ENCODE results near the gene NFU1. TPM values are rescaled to one million over a fixed set of nuclear protein-coding genes. Genes with fewer than 3 reads are reported as not detected.
A peak's percentile ranks its signal among the peaks of the same experiment; 100 is the strongest.
"Not testable (repeated sequence)": the region's sequence is repeated elsewhere in the genome, so short reads cannot be mapped to it uniquely, and the experiment has no call there.

The NFU1 gene
- total RNA-seq, 1 donor from 2014 or later = 37.6 TPM

DNA sequence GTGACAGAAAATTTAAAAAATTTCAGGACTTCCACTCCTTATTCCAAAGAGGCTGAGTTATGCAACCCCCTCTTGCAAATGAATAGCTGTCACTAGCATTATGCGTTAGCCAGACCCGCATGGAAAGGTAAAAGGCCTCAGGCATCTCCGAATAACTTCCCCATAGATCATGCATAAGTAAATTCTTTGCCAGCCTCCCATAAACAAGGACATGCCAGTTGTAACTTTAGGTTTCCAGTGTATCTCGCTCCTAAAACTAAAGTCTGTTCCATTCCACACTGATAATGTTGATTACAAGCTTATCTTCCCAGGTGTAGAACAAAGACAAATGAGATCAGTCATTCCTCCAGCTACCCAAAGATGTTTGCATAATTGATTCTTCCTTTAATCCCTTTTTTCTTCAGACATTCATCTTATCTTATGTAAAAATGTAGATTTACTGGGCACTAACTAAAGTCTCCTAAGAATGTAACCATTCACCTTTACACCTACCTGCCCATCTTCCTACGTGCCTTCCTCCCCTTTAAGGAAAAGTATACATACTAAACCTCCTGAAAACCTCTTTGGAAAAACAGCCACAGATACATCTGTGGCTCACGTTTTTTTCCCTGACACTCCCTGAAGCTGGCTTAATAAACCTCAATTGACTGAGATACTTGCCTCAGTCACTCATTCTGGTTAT lies 13.6 kb upstream of the NFU1 start:
- no peak for DNase-seq (ENCODE audit: low spot score)

DNA sequence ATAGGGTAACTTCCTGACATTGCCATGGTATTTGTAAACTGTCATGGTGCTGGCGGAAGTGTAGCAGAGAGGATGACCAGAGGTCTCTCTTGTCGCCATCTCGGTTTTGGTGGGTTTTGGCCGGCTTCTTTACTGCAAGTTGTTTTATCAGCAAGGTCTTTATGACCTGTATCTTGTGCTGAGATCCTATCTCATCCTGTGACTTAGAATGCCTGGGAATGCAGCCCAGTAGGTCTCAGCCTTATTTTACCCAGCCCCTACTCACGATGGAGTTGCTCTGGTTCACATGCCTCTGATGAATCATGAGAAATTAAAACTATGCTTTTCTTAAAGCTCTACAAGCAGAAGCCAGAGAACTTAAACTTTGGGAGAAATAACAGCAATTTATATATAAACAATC lies 12.7 kb upstream of the NFU1 start:
- DNase-seq (ENCODE audit: low spot score) = no peak

GRCh38 chr2:69443673-69444072 lies 6.4 kb upstream of the NFU1 start:
- DNase-seq (ENCODE audit: low spot score) = not testable (repeated sequence)

DNA sequence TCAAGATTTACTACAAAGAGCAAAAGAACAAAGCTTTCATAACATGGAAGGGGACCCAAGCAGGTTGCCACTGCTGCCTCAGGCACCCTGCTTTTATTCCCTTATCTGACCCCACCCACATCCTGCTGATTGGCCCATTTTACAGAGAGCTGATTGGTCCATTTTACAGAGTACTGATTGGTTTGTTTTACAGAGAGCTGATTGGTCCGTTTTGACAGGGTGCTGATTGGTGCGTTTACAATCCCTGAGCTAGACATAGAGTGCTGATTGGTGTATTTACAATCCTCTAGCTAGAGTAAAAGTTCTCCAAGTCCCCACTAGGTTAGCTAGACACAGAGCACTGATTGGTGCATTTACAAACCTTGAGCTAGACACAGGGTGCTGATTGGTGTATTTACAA lies 2.3 kb upstream of the NFU1 start:
- DNase-seq (ENCODE audit: low spot score) = not testable (repeated sequence)

DNA sequence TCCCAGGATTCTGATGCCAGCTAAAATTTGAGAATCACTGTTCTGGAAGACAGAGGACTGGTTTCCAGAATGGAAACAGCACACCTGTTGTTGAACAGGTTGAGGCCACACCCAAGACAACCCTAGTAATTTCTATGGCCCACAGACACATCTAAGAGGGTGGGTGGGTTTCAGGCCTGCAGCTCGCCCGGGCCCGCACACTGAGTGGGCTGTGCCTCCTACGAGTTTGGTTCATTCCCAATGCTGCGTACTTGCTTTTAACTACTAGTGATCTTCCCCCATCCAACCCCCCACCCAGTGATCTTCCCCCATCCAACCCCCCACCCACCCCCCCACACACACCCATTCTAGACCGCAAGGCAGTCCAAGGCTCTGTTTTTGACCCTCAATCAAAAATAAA lies 1.3 kb upstream of the NFU1 start:
- DNase-seq (ENCODE audit: low spot score) = no peak

- peak; percentile 57 for DNase-seq (ENCODE audit: low spot score)
These were observed 518 bp upstream of the NFU1 start for GRCh38 chr2:69437751-69438154.

- no peak for DNase-seq (ENCODE audit: low spot score)
These were observed 668 bp downstream of the NFU1 start for GRCh38 chr2:69436596-69436937.

DNA sequence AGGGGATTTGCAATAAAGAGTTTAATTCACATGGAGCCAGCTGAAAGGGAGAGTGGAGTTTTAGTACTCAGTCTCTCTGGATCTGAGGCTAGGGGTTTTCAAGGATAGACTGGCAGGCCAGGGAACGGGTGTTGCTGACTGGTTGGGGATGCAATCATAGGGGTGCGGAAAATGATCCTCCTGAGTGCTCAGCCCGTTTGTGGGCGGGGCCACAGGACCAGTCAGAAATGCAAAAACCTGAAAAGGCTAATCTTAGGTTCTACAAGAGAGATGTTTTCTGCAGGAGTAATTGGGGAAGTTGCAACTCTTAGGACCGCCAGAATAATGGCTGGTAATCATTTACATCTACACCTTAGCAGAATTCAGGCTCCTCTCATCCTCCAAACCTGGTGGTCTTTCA lies 2.5 kb downstream of the NFU1 start:
- DNase-seq (ENCODE audit: low spot score) = no peak

DNA sequence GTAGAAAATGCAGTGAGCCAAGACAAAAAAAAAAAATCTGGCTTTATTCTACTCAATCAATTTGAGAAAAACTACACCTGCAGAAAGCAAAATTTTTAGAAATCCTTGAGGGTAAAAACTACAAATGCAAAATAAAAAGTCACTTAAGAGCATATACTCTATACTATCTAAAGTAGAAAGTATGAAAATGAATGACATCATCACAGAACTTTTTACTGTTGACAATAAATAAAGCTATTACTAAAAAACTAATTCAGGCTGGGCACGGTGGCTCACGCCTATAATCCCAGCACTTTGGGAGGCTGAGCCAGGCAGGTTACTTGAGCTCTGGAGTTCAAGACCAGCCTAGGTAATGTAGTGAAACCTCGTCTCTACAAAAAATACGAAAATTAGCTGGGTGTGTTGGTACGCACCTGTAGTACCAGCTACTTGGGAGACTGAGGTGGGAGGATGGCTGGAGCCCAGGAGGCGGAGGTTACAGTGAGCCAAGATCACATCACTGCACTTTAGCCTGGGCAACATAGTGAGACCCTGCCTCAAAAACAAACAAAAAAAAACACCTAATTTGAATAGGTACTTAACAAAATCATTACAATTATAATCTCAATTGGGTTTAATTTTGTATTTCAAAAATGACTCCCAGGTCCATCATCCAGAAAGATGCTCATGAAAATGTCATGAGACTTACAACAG lies 7.6 kb downstream of the NFU1 start:
- DNase-seq (ENCODE audit: low spot score) = no peak

GRCh38 chr2:69428981-69429380 lies 8.3 kb downstream of the NFU1 start:
- no peak for DNase-seq (ENCODE audit: low spot score)

DNA sequence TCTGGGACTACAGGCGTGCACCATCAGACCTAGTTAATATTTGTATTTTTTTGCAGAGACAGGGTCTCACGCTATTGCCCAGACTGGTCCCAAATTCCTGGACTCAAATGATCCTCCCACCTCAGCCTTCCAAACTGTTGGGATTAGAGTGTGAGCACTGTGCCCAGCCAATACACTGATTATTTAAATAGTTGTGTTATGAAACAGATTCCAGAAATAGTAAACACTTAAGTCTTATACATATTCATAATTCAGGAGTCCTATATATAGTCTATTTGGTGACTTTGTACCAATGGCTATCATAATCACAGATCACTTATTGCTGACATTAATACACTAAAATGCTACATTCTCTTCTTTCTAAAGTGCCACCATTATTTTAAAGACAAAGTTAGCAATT lies 12.8 kb downstream of the NFU1 start:
- no peak for DNase-seq (ENCODE audit: low spot score)

DNA sequence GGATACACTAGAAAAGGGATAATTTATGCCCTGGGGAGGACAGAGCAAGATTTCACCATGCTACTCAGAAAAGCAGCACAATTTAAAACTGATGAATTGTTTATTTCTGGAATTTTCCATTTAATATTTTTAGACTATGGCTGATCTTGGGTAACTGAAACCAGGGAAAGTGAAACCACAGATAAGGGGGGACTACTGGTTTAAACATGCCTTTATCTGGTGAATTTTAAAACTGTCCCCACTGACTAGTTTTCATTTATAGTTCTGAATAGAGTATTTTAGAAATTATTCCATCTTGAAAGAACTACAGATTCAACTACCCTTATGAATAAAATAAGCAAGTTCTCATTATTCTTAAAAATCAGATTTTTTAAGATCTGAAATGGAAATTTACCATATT lies 15.0 kb downstream of the NFU1 start:
- DNase-seq (ENCODE audit: low spot score) = no peak

DNA sequence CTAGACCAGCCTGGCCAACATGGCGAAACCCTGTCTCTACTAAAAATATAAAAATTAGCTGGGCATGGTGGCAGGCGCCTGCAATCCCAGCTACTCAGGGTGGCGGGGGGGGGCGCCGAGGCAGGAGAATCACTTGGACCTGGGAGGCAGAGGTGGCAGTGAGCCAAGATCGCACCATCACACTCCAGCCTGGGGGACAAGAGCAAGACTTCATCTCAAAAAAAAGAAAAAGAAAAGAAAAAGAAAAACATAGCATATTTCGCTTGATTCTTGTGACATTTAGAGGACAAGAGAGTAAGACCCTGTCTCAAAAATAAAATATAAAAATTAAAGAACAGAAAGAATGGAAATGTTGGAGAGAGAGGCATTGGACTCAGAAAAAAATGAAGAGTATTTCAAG lies 18.1 kb downstream of the NFU1 start:
- not testable (repeated sequence) for DNase-seq (ENCODE audit: low spot score)

- no peak for DNase-seq (ENCODE audit: low spot score)
These were observed 21.1 kb downstream of the NFU1 start for GRCh38 chr2:69416147-69416546.

DNA sequence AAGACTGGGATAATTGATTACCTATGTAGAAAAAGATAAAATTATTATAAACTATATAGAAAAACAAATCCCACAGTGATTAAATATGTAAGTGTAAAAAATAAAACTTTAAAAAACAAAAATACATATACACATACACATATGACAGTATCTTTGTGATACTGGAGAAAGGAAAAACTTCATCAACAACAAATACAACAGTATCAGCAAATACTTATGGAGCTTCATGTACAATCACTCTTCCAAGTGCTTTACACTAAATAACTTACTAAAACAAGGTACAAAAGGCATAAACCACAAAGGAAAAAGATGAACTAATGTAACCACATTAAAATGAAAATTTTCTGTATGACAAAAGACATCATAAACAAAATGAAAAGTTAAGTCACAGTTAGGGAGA lies 26.1 kb downstream of the NFU1 start:
- DNase-seq (ENCODE audit: low spot score) = no peak

DNA sequence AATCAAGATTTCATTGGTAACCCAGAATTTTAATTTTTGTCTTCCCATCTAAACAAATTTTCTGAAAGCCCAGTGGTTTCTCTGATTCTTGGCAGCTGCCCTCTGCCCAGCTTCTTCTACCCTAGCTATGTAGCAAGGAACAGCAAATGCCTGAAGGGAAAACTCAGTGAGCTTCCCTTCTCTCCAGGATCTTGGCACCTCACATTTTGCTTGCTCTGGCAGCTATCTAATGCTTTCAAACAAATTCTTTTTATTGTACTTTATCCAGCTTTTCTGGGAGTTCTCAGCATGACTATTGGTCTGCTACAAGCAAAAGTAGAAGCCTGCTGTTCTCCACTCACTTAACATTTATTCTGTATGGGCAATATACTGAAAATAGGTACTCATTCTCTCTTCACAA lies 31.9 kb downstream of the NFU1 start:
- DNase-seq (ENCODE audit: low spot score) = no peak

- no peak for DNase-seq (ENCODE audit: low spot score)
These were observed 37.1 kb downstream of the NFU1 start for GRCh38 chr2:69400121-69400520.

DNA sequence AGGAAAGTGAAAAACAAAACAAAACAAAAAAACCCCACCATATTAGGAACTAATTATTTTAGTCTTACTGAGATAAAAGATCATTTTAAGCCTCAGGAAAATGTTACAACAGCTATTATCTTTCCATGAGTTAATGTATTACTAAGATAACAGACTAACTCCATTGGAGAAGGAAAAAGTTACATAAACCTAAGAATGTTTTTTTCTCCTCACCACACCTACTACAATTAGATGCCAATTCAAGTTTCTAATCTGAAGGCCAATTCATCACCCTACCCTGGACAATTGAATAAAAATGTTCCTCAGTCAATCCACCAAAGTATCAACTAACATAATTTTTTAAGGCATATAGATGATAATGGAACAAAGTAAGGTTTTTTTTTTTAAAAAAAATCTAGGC lies 40.0 kb downstream of the NFU1 start:
- no peak for DNase-seq (ENCODE audit: low spot score)

DNA sequence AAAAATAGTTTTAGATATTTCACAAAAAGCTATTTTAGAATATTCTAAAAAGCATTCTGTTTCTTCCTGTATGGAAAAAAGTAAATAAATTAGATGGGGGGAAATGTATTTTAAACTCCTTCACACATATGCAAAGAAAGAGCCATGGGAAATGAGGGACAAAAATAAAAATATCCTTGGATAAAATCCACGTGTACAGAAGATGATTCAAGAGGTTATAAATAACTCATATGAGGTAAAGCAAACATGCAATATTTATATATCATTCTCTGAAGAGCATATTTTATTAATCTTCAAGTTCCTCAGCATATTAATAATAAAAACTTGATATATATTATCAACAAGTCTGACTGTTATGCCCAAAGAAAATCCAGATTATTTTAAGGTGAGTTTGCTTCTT lies 41.4 kb downstream of the NFU1 start:
- DNase-seq (ENCODE audit: low spot score) = no peak

DNA sequence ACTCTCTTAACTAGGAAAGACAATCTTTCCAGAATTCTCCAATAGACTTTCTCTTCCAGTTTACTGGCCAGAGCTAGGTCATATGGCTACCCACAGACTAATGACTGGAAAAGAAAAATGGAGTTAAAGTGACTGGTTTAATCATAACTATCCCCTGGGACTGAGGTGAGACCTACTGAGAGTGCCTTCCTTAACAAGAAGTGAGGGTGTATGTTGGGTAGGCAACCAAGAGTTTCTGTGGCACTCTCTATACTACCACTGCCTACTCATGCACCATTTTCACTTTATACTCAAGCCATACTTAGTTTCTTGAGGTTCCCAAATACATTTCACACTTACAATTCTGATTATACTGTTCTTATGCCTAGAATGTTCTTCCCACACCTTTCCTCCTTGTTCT lies 43.3 kb downstream of the NFU1 start:
- DNase-seq (ENCODE audit: low spot score) = no peak

DNA sequence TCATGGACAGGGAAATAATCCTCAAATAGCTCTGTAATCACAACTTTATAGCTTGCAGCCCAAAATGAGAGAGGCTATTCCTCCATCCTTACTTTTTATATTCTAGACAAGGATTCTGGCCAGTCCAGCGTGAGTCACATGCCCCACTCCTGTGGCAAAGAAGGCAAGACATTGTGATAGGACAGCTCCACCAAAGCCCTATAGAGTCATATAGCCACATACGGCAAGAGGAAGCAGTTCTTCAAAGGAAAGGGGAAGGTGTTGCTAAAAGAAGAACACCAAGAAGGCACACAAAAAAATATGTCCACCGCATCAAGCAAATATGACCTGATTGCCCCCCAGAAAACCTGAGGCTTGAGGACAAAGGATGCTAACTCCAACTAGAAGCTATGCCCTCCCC lies 46.8 kb downstream of the NFU1 start:
- DNase-seq (ENCODE audit: low spot score) = no peak

- no peak for DNase-seq (ENCODE audit: low spot score)
These were observed 47.2 kb downstream of the NFU1 start for GRCh38 chr2:69390001-69390400.

DNA sequence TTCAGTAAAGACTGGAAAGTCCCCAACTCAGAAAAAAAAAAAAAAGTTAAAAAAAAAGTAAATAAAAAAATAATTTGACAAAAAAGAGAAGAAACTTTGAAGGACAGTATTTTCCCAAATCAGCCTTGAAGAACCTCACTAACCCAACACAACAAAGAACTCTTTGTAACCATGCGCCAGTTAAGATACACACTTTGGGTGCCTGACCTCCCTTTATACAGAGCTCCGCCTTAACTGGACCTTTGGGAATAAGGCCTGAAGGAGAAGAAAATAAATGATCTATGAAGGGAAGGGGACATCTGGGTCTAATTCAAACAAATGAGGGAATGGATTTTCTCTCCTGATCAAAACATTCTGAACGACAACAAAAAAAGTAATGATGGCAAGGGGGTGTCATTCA lies 48.0 kb downstream of the NFU1 start:
- DNase-seq (ENCODE audit: low spot score) = no peak

All from mucosa of gallbladder (tissue), 1 donor.